HG03045 (cell line): ENCODE data around the gene CARHSP1.
"Not testable (repeated sequence)": the region's sequence is repeated elsewhere in the genome, so short reads cannot be mapped to it uniquely, and the experiment has no call there.

Experiments
- ATAC-seq: cut with Tn5 transposase; IDR thresholded peaks from one replicate; pipeline ENCODE4 v1.9.1; 2021; ENCODE audit warnings: mild to moderate bottlenecking, moderate library complexity; ENCODE audit not compliant: unreplicated experiment

CARHSP1 gene

DNA sequence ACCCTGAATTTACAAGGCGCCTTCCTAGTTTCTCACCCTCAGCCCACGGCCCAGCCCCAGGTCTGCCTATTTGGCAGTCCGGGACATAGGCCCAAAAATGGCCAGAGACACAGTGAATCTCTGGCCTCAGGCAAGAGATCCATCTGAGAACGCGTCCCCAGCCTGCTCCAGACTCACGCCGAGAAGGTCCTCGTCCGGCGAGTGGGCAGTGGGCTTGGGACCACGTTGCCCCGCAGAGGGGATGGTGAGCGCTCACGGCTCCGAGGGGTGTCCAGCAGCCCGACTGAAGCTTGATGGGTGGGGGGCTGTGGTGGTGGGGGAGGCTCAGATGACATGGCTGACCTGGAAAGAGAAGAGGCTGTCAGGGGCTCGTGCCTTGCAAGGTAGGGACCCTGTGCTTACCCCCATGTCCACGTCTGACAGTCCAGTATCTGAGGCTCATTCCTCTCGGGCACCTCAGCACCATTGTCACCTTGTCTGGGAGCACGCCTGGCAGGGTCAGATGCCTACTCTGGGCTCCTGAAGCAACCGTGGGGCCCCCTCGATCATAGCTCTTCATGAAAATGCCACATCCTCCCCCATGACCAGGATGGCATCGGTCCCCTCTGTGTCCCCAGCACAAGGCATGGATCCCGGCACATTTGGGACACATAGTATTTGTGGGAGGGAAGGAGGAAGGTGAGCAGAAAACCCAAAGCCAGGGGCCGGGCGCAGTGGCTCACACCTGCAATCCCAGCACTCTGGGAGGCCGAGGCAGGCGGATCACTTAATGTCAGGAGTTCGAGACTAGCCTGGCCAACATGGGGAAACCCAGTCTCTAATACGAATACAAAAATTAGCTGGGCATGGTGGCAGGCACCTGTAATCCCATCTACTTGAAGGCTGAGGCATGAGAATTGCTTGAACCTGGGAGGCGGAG, 9.6 kb downstream of the CARHSP1 start:
- ATAC-seq: no peak

DNA sequence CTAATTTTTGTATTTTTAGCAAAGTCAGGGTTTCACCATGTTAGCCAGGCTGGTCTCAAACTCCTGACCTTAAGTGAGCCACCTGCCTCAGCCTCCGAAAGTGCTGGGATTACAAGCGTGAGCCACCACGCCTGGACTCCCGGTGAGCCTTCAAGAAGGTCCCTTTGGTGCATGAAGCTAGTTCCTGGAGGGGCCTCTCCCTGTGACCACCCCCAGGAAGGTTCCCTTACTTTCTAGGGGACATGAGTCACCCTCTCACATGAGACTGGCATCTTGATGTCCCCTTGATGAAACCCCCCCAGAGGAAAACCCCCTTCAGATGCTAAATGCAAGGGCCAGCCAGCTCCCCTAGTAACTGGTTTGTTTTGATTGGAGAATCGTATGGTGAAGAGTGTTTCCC, 12.8 kb downstream of the CARHSP1 start:
- no peak for ATAC-seq

DNA sequence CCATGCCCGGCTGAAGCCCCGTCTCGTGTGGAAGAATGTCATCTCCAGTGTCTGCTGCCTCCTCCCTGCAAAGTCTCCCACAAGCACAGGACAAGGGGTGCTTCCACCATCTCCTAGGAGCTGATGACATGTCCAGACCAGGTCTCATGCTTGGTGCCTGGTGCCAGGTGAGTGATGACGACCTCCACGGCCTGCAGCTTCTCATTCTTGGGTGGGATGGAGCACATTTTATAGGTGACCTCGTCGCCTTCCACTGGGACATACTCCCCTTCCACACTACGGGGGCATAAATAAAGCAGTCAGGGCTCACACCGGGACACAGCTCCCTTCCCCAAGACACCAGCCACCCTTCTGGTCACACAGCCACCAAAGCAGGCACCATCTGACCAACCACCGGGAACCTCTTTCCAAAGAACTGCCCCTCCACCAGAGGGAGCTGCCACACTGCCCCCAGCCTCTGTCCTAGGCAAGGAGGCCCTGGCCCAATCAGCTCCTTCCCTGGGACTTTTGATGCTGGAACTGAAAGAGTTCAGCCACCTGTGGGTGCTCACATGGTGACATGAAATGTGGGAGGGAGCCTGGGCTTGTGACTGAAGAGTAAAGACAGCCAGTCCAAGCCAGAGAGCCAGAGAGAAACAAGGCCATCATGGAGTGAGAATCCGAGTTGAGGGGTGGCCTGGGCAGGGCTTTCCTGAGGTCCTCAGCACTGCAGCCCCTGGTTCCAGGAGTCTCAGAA, 13.6 kb downstream of the CARHSP1 start:
- ATAC-seq: no peak

DNA sequence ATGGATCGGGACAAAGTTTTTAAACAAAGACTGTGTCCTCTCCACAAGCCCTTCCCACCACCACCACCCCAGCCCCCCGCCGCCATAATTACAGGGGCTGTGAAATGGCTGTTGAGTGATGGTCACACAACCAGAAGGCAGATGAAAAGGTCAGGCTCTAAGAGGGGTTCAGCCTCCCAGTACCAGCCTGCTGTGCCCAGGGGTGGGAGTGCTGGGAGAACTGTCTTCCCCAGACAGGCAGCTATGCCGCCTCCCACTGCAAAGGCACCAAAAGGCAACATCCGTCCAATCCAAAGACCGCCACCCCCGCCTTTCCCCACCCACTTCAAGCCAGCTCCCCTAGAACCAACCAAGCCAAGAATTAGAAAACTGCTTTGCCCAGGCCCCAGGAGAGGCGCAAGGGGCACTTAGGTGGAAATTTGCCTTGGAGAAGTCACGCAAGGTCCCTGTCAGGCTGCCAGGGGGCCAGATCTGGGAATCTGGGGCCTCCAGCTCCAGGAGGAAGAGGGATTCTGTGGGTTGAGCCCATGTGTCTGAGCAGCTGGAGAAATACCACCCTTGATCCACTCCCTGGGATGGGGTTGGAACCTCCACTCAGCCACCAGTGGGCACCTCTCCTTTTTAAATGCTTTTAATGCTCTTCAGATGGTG, 14.4 kb downstream of the CARHSP1 start:
- ATAC-seq: no peak

DNA sequence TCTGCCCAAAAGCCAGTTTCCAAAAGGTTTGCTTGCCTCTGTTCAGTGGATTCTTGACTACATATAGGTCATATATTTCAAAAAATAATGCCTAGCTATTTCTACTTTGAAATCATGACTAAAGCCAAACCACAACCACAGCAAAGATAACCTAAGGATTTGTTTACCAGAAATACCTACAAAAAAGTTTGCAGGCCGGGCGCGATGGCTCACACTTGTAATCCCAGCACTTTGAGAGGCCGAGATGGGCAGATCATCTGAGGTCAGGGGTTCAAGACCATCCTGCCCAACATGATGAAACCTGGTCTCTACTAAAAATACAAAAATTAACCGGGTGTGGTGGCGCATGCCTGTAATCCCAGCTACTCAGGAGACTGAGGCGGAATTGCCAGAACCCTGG, 15.2 kb downstream of the CARHSP1 start:
- no peak for ATAC-seq

DNA sequence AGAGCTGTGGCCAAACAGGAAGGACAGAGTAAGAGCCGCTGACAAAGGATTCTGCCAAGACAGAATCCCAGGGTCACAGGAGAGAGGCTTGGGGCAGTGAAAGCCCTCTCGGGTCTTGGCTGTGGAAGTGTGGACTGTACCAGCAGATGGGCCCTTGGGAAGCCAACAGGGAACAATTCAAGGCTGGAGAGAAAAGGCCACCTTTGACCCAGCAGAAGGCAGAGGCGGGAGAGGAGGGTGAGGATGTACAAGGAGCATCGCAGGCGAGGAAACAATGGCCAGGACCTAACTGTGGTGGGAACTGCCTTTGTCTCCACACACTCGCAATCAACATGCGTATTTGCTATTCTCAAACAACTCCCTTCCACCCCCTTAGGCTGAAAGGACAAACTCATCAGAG, 15.7 kb downstream of the CARHSP1 start:
- ATAC-seq: no peak

DNA sequence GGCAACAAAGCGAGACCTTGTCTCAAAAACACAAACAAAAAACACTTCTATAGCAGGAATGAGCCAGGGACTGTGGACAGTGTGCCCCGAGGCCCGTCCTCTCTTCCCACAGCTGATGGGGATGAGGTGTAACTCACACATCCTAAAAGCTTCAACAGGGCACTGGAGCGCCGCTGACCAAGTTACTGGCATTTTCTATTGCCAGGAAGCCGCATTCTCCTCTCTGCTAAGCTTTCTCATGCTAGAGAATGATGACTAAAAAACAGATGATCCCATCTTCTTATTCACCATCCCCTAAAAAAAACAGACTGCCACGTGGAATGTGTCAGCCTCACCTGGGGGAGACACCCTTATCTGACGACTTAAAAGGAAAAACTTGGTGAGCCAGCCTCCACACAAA, 16.3 kb downstream of the CARHSP1 start:
- no peak for ATAC-seq

DNA sequence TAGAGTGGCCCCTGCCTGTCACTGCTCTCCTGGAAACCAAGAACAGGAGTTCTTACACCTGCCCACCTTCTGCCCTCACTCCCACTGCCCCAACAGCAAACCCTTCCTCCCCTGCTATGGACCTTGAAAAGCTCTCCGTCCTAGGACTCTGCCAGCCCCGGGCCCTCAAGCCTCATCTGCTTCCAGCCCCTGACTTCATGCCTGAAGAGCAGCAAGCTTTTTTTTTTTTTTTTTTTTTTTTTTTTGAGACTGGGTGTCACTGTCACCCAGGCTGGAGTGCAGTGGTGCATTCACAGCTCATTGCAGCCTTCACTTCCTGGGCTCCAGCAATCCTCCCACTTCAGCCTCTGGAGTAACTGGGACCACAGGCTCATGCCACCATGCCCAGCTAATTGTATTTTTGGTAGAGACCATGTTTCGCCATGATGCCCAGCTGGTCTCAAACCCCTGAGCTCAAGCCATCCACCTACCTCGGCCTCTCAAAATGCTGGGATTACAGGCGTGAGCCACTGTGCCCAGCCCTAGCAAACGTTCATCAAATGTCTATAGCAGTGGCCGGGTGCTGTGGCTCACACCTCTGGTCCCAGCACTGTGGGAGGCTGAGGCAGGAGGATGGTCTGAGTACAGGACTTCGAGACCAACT, 16.9 kb downstream of the CARHSP1 start:
- ATAC-seq: no peak

DNA sequence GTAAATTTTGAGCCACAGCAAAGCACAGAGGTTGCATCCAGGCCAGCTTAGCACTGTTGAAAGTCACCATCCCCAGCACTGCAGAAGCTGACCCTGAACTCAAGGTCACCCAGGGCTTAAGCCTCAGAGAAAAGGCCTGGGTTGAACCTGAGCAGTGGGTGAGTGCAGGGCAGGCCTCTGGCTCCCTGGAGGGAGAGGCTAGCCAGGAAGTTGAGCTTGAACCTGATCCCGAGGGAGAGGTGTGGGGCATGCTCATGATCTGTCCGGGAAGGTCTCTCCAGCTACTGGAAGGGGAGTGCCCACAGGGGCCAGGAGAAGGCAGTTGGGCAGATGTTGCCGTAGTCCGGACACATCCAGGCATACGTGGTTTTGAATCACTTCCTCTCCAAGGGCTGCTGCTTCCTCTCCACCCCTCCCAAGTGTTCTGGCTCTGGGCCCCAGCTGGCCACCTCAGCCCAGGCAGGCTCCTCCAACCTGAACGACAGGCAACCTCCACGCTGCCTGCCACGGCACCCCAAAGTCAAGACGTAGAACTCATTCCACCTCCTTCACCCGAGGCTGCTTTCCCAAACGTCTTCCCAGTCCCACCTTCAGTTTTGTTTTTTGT, 18.4 kb downstream of the CARHSP1 start:
- no peak for ATAC-seq

DNA sequence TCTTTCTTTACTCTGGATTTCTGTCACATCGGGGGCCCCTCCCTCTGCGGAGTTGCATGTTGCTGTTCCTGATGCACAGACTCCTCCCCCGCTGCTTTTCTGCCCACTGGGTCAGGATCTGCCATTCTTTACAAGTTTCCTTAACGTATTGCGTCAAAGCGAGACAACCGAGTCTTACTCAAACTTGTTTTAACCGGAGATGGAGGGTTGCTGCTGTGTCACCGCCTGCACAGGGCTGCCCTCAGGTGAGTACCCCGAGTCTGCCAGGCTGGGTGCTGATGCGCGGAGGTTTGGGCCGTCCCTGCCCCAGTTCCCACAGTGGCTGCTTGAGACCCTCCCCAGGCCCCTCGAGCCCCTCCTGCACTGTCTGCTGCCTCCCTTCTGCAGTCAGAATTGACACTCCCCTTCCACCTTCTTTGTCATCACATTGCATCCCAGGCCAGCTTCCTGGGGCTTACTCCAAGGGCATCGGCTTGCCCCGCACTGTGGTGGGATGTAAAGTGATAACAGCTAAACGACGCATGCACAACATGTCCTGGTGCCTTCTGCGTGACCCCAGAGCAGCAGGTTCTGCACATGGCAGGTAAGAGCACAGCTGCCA, 19.3 kb downstream of the CARHSP1 start:
- no peak for ATAC-seq

DNA sequence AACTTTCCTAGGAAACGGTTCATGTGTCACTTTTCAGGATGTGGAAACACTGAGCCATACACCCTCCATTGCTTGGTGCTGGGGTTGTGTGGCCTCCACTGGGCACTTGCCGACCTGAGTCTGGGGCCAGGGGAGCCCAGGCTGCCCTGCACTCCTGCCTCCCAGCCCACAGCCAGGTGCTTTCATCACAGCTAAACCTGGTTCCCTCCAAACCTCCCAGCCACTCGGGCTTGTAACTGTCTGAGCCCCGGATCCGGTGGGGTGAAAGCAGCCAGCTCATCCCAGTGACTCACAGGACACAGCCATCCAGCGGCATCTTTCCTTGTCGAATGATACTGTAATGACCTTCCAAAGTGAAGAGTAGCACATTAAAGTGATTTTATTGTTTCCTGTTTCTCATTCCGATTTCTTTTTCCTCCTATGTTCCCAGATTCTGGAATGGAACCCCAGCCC, 19.8 kb downstream of the CARHSP1 start:
- no peak for ATAC-seq

DNA sequence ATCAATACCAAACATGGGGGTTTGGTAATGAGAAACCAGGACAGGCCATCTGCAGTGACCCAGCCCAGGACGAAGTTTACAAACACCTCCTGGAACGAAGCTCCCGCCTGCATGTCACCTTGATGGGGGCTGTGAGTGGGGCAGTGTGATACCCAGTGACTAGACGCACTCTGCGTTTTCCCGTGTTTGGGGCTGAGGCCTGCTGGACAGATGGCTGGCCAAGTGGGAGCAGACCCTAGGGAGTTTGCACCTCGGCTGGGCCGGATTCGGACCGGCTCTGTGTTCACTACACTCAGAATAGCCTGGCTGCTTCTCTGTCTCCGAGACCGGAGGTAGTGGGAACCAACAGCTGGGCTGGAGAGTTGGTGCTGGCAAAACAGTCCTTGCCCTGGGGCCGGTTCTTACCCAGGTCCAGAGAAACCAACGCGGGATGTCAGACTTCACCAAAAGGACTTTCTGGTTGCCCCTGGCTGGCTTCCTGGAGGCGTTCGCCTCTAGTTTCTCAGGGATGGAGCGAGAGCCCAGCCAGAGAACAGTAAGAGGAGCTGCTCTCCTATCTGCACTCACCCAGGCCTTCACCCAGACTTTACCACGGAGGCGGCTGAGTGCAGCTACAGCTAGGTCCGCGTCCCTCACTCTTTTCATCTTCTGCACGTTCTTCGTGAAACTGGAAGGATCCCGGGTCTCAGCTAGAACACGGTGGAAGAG, 20.4 kb downstream of the CARHSP1 start:
- ATAC-seq: no peak

DNA sequence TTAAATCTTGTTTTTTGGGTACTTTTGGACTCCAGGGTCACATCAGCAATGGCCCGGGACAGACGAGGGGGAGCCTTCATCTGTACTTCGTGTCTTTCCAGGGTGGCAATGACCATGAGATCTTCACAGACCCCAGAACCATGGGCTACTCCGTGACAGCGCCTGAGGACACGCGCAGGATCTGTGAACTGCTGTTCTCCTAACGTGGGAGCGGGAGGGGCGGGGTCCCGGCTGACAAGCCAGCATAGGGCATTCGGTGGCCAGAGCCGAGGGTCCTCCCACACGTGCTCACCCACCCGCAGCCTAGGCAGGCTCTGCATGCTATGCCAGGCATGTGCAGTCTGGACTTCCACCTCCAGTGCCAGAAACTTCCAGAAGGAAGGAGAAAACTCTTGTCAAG, 21.2 kb downstream of the CARHSP1 start:
- no peak for ATAC-seq

DNA sequence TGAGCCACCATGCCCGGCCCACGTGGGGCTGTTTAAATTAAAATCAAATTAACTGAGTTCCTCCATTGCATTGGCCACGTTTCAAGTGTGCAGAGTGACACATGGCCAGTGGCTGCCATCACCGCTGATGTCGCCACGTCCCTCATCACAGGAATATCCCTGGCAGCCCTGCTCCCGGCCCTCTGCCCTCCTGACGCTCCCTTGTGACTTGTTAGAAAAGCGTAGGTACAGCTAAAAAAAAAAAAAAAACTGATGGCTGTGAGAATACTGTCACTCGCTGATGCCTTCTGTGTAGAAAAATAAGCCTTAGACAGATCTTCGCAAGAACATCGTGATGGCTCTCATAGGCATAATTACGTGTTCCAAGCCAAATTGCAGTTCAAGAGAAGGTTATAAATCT, 21.7 kb downstream of the CARHSP1 start:
- no peak for ATAC-seq

DNA sequence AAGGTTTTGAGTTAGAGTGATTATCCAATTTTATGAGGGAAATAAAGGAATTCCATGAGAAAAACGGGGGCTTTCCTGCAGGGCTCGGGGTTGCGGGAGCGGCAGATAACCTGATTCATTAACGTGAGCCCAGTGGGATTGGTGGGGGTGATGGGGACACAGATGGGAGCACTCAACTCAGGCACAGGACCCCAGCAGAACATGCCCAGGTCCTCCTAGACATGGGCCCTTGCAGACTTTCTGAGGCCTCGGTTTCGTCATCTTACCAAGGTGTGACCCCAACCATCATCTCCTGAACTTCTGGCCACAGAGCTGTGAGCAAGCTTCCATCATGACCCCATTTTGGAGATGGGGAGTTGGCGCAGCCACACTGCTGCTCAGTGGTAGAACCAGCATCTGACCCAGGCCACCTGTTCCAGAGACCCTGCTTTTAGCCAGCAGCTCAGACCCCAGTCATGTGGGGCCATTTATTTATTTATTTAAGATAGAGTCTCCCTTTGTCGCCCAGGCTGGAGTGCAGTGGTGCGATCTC, 22.3 kb downstream of the CARHSP1 start:
- no peak for ATAC-seq

DNA sequence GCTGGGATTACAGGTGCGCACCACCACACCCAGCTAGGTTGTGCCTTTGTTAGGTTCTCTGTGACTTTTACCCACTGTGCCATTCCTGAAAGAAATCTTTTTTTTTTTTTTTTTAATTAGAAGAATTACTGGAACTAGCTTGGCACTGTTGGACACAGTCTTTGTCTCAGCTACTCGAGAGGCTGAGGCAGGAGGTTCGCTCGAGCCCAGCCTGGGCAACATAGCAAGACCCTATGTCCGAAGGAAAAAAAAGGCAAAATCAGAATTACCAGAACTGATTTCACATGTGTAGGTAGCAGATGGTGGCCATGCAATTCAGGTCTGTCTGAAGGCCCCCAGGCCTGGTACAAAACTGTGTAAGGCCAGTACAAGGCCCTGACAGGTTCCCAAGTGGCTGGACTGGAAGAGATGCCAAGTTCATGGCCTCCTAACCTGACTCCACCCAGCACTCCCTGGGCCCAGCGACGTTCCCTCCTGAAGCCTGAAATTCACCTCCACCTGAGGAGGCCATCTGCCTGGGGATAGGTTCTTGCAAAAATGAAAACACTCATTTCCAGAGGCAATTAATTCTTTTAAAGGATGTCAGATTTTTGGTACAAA, 23.0 kb downstream of the CARHSP1 start:
- ATAC-seq: no peak

DNA sequence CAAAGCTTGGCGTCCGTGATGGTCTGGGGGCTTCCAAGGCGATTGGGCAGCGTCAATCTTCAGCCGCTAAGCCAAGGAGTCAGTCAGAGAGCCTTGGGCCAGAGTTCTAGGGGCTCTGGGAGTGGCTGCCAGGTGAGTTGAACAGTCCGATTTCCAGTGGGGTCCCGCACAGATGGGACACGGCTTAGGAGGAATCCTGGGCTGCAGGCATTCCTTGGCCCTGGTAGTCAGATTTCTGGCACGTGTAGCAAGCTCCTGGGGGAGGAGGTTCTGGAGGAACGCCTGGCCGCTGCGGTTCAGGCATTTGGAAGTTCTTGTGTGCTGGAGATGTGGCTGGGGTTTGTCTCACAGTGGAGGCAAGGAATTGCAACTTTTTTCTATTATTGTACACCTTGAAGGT, 25.5 kb downstream of the CARHSP1 start:
- ATAC-seq: not testable (repeated sequence)

DNA sequence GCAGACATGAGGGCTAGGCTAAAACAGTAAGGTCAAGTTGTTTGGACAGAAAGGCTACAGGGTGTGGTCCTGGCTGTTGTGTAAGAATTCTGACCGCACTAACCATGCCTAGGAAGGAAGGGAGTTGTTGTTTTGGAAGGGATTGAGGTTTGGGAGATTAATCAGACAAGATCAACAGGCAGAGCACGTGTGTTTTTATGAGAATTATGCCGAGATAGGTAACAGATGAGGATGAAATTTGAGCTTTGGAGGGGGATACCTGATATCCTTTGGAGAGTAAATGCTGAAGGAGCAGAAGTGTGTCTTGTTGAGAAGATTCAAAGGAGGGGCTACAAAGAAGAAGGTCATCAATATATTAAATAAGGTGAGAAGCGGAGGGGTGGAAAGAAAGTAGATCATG, 26.8 kb downstream of the CARHSP1 start:
- ATAC-seq: not testable (repeated sequence)

DNA sequence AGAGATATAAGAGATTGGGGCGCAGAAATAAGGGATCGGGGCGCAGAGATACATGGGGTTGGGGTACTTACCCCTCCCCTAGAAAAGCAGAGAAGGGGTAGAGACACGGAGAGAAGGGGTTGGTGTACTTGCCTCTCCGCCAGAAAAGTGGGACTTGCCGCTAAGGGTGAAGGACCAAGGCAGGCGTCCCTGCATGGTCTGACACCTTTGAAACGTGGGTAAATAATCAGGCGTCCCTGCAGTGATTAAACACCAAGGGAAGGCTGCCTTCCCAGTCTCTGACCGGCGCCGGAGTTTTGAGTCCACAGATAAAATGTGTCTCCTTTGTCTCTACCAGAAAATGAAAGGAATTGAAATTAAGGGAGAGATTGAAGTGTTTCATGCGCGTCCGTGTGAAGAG, 31.2 kb downstream of the CARHSP1 start:
- not testable (repeated sequence) for ATAC-seq
